Mesothelial cell of epicardium (in vitro differentiated cells): ENCODE results near the gene KCNMA1. TPM values are rescaled to one million over a fixed set of nuclear protein-coding genes. Genes with fewer than 3 reads are reported as not detected.

Experiments
- DNase-seq, 2 experiments: peaks; one replicate each; pipeline ENCODE4 v3.0.0; 2021; ENCODE audit warnings: low spot score in 2 of 2; ENCODE audit not compliant: unreplicated experiment in 2 of 2
- H3K27ac Mint-ChIP-seq: 2 replicates; pipeline ENCODE4 v1.8.0; 2021; ENCODE audit warnings: mixed read lengths
- H3K27me3 Mint-ChIP-seq: 2 replicates; pipeline ENCODE4 v1.8.0; 2021; ENCODE audit warnings: low read depth, mixed read lengths
- H3K36me3 Mint-ChIP-seq: 2 replicates; pipeline ENCODE4 v1.8.0; 2021; ENCODE audit warnings: mixed read lengths
- H3K4me1 Mint-ChIP-seq: 2 replicates; pipeline ENCODE4 v1.8.0; 2021; ENCODE audit warnings: mixed read lengths
- H3K4me3 Mint-ChIP-seq: 2 replicates; pipeline ENCODE4 v1.8.0; 2021; ENCODE audit warnings: mild to moderate bottlenecking, moderate library complexity, mixed read lengths
- H3K9me3 Mint-ChIP-seq: 2 replicates; pipeline ENCODE4 v1.8.0; 2021; ENCODE audit warnings: mixed read lengths
- total RNA-seq: library from RNA; stranded (reverse); gene quantifications from 3 replicates; pipeline ENCODE4 v1.2.1, GENCODE V29; 2021
- TF ChIP-seq, protein P1 (sequence below): fragments of 200-600 bp; sonication (generic); IDR thresholded peaks from one replicate; pipeline ENCODE4 v1.5.0; 2021; ENCODE audit warnings: antibody characterized with exemption; ENCODE audit not compliant: unreplicated experiment

KCNMA1 gene
- total RNA-seq, 1 donor from 2014 or later, result 44.0 TPM

DNA sequence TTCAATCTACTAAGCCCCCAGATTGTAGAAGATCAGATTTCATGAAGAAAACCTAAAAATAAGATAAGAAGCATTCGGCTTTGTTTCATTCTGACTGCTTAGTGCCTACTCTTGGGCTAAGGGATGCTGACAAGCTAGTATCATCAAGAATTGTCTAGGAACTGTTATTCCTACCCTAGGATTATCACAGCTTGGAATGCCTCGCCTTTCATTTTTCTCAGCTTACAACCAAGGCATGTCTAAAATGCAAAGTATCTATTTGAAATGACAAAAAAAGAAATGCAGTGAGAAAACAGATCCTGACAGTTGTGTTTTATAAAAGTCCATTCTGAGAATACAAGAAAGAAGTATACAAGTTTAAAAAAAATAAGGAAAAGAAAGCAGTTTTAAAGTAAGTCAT lies 441.0 kb downstream of the KCNMA1 start:
- TF ChIP-seq, protein P1, sequence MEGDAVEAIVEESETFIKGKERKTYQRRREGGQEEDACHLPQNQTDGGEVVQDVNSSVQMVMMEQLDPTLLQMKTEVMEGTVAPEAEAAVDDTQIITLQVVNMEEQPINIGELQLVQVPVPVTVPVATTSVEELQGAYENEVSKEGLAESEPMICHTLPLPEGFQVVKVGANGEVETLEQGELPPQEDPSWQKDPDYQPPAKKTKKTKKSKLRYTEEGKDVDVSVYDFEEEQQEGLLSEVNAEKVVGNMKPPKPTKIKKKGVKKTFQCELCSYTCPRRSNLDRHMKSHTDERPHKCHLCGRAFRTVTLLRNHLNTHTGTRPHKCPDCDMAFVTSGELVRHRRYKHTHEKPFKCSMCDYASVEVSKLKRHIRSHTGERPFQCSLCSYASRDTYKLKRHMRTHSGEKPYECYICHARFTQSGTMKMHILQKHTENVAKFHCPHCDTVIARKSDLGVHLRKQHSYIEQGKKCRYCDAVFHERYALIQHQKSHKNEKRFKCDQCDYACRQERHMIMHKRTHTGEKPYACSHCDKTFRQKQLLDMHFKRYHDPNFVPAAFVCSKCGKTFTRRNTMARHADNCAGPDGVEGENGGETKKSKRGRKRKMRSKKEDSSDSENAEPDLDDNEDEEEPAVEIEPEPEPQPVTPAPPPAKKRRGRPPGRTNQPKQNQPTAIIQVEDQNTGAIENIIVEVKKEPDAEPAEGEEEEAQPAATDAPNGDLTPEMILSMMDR, result no peak
- no peaks in the 10 kb centered on the region for H3K27me3 Mint-ChIP-seq
- no peak for DNase-seq
- H3K9me3 Mint-ChIP-seq, result no peaks in the 10 kb centered on the region
- H3K36me3 Mint-ChIP-seq, result no peaks in the 10 kb centered on the region
- H3K4me3 Mint-ChIP-seq, result no peak overlapping the region
- H3K27ac Mint-ChIP-seq, result no peak overlapping the region
- peaks cover 37% of the 10 kb centered on the region for H3K4me1 Mint-ChIP-seq

DNA sequence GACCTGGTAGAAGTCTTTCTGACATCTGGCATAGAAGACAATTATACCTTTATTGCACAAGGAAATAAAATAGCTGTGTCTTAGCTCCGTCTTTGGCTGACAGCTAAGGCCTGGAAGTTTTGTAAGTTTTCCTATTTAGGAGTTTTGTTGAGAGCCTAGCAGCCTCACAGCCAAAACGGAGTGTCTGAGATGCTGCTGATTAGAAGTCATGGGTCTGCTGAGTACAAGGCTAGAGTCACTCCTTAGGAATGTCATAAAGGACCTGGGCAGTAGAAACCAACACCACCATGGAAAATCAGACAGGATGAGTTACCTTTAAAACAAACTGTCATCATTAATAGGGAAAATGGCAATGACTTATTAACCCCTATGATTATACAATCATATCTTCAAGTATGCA lies 442.5 kb downstream of the KCNMA1 start:
- no peaks in the 10 kb centered on the region for H3K9me3 Mint-ChIP-seq
- TF ChIP-seq, protein P1, result no peak
- peaks cover 29% of the 10 kb centered on the region for H3K4me1 Mint-ChIP-seq
- peak overlapping the region; percentile 47 for H3K27ac Mint-ChIP-seq
- no peaks in the 10 kb centered on the region for H3K36me3 Mint-ChIP-seq
- no peak for DNase-seq
- H3K4me3 Mint-ChIP-seq, result no peak overlapping the region
- H3K27me3 Mint-ChIP-seq, result no peaks in the 10 kb centered on the region

DNA sequence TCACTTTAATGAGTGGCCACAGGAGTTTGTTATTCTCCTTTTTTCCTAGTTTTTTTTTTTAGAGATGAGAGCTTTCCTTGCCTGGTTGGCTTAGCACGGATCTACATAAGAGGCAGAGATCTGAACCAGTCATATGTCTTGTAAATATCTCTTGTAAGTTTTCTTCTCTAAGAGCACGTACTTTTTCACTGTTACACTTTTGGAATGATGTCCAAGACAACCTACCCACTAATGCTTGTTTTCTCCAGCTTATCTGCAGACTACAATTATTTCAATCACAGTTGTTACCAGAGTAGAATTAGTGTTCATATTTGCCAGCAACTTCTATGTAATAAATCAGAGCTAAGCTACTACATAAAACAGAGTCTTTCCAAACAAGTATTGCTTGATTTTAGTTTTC lies 444.6 kb downstream of the KCNMA1 start:
- Mint-ChIP-seq H3K4me3 (no peak overlapping the region), H3K36me3 (no peaks in the 10 kb centered on the region), H3K27me3 (no peaks in the 10 kb centered on the region), H3K27ac (peak overlapping the region; percentile 43), H3K9me3 (no peaks in the 10 kb centered on the region), H3K4me1 (peaks cover 39% of the 10 kb centered on the region)
- TF ChIP-seq, protein P1, result no peak
- no peak for DNase-seq

DNA sequence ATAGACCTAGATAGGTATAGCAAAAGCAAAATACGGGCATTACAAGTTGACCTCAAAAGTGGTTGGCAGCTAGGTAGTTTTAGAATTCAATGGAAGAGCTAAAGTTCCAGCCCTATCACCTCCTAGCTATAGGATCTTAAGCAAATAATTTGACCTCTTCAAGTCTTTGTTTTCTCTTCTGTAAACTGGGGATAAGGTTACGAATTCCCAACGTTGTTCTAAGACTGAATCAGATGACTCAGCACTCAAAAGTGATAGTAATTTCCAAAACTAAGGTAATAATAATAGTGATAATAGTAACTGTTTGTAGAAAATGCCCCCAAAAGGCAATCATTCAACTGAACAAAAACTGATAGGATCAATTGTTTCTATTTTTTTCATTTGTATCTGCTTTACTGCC lies 445.2 kb downstream of the KCNMA1 start:
- no peak for DNase-seq
- Mint-ChIP-seq H3K36me3 (no peaks in the 10 kb centered on the region), H3K4me3 (no peak overlapping the region), H3K9me3 (no peaks in the 10 kb centered on the region), H3K27me3 (no peaks in the 10 kb centered on the region), H3K4me1 (peaks cover 43% of the 10 kb centered on the region), H3K27ac (no peak overlapping the region)
- TF ChIP-seq, protein P1, result no peak

DNA sequence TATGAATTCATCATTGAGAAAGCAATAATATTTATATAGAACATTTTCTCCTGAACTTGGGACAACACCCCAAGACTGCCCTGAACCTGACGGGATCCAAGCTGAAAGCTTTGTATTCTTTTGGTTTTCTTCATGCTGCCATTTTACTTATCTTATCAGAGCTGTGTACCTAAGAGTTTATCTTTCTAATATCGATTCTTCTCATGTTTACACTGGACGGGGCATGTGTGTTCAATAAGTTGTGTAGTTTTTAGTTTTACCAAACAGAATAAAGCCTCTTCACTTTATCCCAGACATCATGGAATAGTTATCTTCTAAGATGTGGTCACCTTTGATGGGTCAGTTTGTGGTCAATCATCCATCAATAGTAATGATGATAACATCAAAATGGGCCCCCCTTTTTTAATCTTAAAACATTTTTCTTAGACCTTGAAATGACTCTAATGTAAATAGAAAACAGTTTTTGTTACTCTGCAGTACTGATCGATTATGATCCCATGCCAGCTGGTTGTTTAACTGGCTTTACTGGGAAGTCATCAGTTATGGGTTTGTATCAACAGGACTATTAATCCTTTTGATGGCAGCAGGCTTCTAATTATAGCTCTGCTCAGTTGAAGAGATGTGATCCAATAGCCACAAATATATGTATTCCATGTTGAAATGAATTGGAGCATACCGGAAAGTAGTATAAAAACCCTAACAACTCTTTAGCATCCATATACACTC lies 446.1 kb downstream of the KCNMA1 start:
- H3K4me3 Mint-ChIP-seq, result no peak overlapping the region
- H3K27me3 Mint-ChIP-seq, result no peaks in the 10 kb centered on the region
- H3K4me1 Mint-ChIP-seq, result peaks cover 44% of the 10 kb centered on the region
- TF ChIP-seq, protein P1, result no peak
- H3K36me3 Mint-ChIP-seq, result no peaks in the 10 kb centered on the region
- no peak for DNase-seq
- no peak overlapping the region for H3K27ac Mint-ChIP-seq
- no peaks in the 10 kb centered on the region for H3K9me3 Mint-ChIP-seq

DNA sequence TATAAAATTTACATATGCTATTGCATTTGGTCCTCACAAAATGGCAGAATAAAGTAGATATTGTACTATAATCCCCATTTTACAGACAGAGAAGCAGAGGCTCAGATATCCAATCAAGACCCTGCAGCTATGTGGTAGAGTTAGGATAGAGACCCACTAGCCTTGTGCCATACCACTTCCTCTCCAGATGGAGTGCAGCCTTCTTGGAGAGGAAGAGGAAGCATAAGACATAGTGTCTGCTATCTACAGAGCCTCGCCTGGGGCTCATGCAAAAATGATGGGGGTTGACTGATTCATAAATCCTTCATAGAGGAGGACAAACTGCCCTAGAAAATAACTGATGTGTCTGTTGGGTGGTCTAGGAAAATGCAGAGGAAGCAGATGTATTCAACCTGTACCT lies 447.3 kb downstream of the KCNMA1 start:
- Mint-ChIP-seq H3K36me3 (no peaks in the 10 kb centered on the region), H3K27ac (no peak overlapping the region), H3K4me3 (no peak overlapping the region), H3K9me3 (no peaks in the 10 kb centered on the region), H3K27me3 (no peaks in the 10 kb centered on the region), H3K4me1 (peaks cover 42% of the 10 kb centered on the region)
- no peak for DNase-seq
- TF ChIP-seq, protein P1, result no peak
